ENCODE results near the gene IL12RB1.
"Not testable (repeated sequence)": the region's sequence is repeated elsewhere in the genome, so short reads cannot be mapped to it uniquely, and the experiment has no call there.

IL12RB1 gene

GRCh38 chr19:18044825-18045304, 41.9 kb downstream of the IL12RB1 start:
- peak; percentile 88 for DNase-seq

GRCh38 chr19:18043676-18044075, 43.1 kb downstream of the IL12RB1 start:
- no peak for DNase-seq

DNA sequence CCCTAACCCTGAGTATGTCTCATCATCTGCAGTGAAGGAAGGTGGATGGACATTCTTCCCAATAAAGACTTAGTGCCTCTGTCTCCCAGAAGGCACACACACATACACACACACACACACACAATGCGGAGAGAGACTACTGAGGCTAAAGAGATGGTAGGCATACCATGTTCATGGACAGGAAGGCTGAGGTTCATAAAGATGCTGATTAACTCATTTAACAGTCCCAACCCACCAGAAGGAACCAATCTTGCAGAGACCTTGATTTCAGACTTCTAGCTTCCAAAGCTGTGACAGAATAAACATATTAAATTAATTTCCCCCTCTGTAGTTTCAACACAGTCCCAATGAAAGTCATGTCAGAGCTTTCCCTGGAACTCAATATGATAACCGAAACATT, 45.7 kb downstream of the IL12RB1 start:
- no peak for DNase-seq

DNA sequence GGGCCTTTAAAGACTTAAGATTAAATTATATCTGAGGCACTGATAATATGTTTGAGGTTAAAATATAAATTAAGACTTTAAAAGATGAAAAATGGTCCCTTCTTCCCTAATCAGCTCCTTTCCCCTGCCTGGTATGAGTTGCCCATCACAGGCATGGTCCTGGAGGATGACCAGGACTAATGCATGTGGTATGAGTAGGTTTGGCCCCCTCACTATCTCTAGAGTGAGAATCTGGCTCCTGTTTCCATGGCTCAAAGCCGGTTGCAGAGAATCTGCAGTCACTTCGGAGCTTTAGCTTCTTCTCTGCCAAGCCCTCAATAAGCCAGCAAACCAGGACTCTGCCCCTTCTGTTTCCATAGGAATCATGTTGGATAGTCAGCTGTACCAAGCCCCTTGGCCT, 54.6 kb downstream of the IL12RB1 start:
- DNase-seq: not testable (repeated sequence)

DNA sequence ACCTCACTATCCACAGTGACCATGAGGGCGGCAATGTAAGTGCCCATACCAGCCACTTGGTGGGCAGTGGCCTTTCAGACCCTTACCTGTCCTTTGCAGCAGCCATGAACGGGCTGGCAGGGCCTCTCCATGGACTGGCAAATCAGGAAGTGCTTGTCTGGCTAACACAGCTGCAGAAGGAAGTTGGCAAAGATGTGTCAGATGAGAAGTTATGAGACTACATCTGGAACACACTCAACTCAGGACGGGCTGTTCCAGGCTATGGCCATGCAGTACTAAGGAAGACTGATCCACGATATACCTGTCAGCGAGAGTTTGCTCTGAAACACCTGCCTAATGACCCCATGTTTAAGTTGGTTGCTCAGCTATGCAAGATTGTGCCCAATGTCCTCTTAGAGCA, 55.3 kb downstream of the IL12RB1 start:
- DNase-seq: not testable (repeated sequence)

- no peak for DNase-seq
Measured at GRCh38 chr19:18029617-18030338, 57.0 kb downstream of the IL12RB1 start.

DNA sequence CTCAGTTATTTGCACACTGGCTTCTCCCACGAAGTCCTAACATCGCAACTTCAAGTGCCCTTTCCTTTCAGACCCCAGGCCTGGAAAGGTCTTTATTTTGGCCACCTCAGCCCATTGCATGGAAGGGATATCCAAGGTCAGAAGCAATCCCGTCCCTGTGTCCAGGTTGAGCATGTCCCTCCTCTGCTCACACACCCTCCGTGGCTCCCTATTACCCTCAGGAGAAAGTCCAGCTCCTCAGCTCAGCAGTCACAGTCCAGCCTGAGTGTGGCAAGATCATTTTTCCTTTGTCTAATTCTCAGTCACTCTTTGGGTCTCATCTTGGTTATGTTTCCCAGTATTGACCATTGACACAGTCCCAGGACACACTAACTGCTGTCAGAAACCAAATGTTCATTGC, 59.6 kb downstream of the IL12RB1 start:
- no peak for DNase-seq

GRCh38 chr19:18023622-18024251, 63.0 kb downstream of the IL12RB1 start:
- peak; percentile 95 for DNase-seq

GRCh38 chr19:18021121-18021755, 65.5 kb downstream of the IL12RB1 start:
- peak; percentile 86 for DNase-seq

DNA sequence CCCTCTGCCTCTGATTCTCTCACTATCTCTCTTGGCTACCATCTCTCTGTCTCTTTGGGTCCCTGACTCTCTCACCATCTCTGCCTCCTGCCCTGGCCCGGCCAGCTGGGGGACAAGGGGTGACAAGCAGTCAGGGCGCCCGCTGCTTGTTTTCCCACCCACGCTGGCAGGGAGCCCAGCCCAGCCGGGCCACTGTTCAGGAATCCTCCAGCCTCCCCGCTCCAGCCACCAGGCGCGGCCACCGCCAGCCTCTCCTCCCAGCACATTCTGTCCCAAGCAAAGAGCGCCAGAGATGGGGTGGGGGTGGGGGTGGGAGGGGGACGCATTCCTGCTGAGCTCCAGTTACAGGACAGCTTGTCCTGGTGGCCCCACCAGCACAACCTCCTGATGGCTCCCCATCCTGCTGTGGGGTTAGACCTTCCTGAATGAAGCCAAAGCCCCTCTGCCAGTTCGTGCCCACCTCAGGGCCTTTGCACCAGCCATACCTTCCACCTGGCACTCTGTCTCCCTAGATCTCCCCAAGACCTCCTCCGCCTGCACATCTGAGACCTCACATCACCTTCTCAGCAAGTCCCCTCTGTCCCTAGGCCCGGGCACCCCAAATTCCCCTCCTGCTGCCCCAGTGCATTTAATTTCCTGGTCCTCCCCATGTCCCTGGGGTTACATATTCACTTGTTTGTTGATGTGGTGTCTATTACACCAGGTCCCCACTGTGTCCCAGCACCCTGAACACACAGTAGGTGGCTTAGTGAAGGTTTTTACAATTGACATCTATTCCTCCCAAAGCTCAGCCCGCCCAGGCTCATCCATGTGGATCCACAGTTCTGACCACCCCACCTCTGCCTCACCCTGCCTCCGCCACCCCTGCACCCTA, 66.3 kb downstream of the IL12RB1 start:
- DNase-seq: no peak

GRCh38 chr19:18017275-18018083, 69.3 kb downstream of the IL12RB1 start:
- DNase-seq: no peak

DNA sequence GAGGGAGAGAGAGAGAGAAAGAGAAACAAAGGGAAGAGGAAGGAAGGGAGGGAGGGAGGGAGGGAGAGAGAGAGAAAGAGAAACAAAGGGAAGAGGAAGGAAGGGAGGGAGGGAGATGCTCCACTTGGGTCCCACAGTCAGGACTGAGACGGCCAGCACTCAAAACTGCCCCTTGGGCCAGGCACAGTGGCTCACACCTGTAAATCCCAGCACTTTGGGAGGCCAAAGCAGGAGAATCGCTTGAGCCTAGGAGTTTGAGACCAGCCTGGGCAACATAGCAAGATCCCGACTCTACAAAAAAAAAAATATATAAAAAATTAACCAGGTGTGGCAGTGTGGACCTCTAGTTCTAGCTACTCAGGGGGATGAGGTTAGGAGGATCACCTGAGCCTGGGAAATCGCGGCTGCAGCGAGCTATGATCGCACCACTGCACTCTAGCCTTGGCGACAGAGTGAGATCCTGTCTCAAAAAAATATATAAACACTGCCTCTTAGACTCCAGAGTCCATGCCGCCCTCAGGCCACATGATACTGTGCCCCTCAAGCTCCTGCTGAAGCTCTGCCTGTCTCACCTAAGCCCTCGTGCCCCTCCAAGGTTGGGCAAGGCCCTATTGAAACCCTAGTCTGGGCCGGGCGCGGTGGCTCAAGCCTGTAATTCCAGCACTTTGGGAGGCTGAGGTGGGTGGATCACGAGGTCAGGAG, 70.4 kb downstream of the IL12RB1 start:
- DNase-seq: no peak

DNA sequence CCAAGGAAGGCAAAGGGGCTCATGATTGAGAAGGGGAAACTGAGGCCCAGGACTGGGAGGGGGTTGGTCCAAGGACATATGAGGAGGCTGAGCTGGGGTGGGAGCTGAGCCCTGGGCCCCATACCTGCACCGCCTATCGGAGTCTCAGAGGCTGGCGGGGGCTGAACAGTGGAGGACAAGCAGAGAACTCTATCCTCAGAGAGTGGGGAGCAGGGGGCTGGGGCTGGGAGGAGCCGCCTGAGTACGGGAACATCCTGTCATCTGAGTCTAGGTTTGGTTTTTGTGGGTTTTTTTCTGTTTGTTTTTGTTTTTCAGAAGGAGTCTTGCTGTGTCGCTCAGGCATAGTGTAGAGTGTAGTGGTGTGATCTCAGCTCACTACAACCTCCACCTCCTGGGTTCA, 72.5 kb downstream of the IL12RB1 start:
- peak; percentile 57 for DNase-seq

GRCh38 chr19:18013210-18014111, 73.3 kb downstream of the IL12RB1 start:
- DNase-seq: no peak

GRCh38 chr19:18010149-18010548, 76.6 kb downstream of the IL12RB1 start:
- no peak for DNase-seq

GRCh38 chr19:18009412-18010066, 77.2 kb downstream of the IL12RB1 start:
- DNase-seq: no peak

All from CD4-positive, alpha-beta T cell treated with Interleukin-15 for 1 hour (primary cell).